ENCODE measurements around the gene DDX42. TPM values are rescaled to one million over a fixed set of nuclear protein-coding genes. Genes with fewer than 3 reads are reported as not detected.
A peak's percentile ranks its signal among the peaks of the same experiment; 100 is the strongest.

Gene DDX42
- total RNA-seq: 93.8 TPM
- long read RNA-seq, full-length matches to known transcripts: 73 of 86 reads
- long read RNA-seq, partial matches to known transcripts: 4 of 86 reads
- long read RNA-seq, other reads (novel, unspliced or antisense): 9 of 86 reads

GRCh38 chr17:63774141-63774968, at the start of gene DDX42:
Gene DDX42 (plus strand): TSS chr17:63774170. CDS start chr17:63787050, 12,880 bp downstream.
- peak within 1 kb of the TSS; percentile 87 for H3K4me3 ChIP-seq
- TF ChIP-seq, protein P1, sequence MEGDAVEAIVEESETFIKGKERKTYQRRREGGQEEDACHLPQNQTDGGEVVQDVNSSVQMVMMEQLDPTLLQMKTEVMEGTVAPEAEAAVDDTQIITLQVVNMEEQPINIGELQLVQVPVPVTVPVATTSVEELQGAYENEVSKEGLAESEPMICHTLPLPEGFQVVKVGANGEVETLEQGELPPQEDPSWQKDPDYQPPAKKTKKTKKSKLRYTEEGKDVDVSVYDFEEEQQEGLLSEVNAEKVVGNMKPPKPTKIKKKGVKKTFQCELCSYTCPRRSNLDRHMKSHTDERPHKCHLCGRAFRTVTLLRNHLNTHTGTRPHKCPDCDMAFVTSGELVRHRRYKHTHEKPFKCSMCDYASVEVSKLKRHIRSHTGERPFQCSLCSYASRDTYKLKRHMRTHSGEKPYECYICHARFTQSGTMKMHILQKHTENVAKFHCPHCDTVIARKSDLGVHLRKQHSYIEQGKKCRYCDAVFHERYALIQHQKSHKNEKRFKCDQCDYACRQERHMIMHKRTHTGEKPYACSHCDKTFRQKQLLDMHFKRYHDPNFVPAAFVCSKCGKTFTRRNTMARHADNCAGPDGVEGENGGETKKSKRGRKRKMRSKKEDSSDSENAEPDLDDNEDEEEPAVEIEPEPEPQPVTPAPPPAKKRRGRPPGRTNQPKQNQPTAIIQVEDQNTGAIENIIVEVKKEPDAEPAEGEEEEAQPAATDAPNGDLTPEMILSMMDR (IDR thresholded peaks at IDR 0.05): no peak
- peaks cover 35% of the 10 kb centered on the region for H3K4me1 ChIP-seq
- H3K9me3 ChIP-seq: no peaks in the 10 kb centered on the region
- H3K27me3 ChIP-seq: no peaks in the 10 kb centered on the region
- DNase-seq: peak; percentile 94
- H3K36me3 ChIP-seq: peaks cover 25% of the 10 kb centered on the region
- ATAC-seq: peak; percentile 22
- intact Hi-C loops (cut with DNase I): no loop called here
- peak within 1 kb of the TSS; percentile 98 for H3K27ac ChIP-seq

DNA sequence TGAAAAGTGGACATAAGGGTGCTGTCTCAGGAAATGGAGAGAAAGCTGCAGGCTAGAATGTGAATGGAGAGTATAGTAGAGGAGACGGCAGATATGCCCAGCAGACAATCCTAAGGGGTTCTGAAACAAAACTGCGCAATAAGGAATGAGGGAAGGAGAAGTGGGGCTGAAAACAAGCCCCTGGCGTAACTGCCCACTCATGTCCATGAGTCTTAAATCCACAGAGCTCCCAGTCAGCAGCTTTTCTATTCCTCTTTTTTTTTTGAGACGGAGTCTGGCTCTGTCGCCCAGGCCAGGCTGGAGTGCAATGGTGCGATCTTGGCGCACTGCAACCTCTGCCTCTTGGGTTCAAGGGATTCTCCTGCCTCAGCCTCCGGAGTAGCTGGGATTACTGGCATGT, 38.3 kb upstream of the DDX42 start:
- TF ChIP-seq, protein P1 (IDR thresholded peaks at IDR 0.05): no peak
- Histone ChIP-seq H3K4me3 (no peak overlapping the region), H3K36me3 (no peaks in the 10 kb centered on the region), H3K4me1 (peaks cover 9% of the 10 kb centered on the region), H3K9me3 (no peaks in the 10 kb centered on the region), H3K27ac (no peak overlapping the region), H3K27me3 (no peaks in the 10 kb centered on the region)
- intact Hi-C loops (cut with DNase I): no loop called here
- DNase-seq: no peak
- no peak for ATAC-seq

DNA sequence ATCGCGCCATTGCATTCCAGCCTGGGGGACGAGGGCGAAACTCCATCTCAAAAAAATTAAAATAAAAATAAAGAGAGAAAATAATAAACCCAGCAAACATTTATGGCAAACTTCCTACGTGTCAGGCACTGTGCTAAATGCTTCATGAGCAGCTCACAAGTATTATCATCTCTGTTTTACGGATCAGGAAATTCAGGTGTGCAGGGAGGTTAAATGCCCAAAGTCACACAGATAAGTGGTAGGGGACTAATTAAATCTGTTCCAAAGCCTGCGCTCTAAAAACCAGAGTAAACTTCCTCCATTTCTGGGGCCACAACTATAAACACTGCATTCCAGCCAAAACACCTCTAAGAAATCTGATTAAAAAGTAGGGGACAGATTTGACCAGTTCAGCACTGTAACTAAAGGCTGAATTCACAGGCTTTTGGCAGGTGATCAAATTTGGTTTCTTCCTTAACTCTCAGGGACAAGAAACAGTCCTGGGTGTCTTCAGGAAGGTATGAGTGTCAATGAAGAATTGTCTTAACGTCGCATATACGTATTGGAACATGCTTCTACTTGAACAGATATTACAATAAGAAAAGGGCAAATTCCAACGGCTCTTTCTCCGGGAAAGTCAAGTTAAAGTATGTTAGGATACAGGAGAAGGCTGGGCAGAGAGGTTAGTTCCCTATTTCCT, 33.4 kb upstream of the DDX42 start:
- TF ChIP-seq, protein P1 (IDR thresholded peaks at IDR 0.05): no peak
- peak overlapping the region; percentile 95 for H3K4me3 ChIP-seq
- ATAC-seq (no peak), DNase-seq (no peak)
- intact Hi-C loops (cut with DNase I): no loop called here
- peaks cover 12% of the 10 kb centered on the region for H3K4me1 ChIP-seq
- H3K36me3 ChIP-seq: peaks cover 10% of the 10 kb centered on the region
- H3K27ac ChIP-seq: peak overlapping the region; percentile 96
- no peaks in the 10 kb centered on the region for H3K9me3 ChIP-seq
- no peaks in the 10 kb centered on the region for H3K27me3 ChIP-seq

GRCh38 chr17:63741143-63741407, 32.9 kb upstream of the DDX42 start:
- DNase-seq: no peak
- peaks cover 15% of the 10 kb centered on the region for H3K36me3 ChIP-seq
- no peaks in the 10 kb centered on the region for H3K27me3 ChIP-seq
- peak; percentile 1 for ATAC-seq
- H3K27ac ChIP-seq: peak overlapping the region; percentile 96
- H3K4me1 ChIP-seq: peaks cover 12% of the 10 kb centered on the region
- peak overlapping the region; percentile 95 for H3K4me3 ChIP-seq
- TF ChIP-seq, protein P1 (IDR thresholded peaks at IDR 0.05): no peak
- no peaks in the 10 kb centered on the region for H3K9me3 ChIP-seq
- intact Hi-C loops (cut with DNase I): no loop called here

DNA sequence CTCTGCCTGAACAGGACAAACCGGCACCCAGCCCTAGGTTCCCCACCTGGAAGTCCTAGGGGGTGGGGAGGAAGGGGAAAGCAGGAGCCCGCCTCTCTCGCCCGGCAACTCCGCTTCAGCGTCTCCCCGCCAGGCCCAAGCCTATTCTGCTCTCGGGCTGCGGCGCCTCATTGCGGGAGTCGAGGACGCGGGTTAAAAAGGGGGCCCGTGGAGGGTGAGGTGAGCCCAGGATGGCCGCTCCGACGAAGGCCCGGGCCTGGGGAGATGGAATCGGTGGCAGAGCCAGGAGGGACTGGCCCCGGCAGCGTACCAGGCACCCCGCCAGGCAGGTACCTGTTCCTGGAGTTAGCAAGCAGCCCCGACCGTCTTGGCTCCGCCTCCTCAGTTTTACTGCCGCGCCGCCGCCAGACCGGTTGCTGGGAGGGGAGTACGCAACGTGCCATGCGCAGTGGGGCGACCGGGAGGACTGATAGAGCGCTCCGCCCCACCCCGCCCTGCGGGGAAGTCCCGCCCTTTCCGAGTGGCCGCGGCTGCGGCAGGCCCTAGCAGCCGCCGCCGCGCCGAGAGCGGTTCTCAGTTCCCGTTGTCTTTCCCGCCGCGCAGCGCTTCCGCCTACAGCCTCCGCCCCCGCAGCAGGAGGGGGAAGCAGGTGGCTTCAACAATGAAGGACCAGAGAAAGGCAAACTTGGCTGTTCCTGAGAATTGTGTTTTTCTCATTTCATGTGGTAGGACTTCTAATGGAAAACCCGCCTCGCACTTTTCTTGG, 32.4 kb upstream of the DDX42 start, which contains the start of gene STRADA:
Gene STRADA (minus strand): TSS at position 392 of the 766 bp plus-strand sequence. CDS start 13,430 bp downstream, outside the sequence.
- peaks cover 20% of the 10 kb centered on the region for H3K36me3 ChIP-seq
- peak; percentile 99 for ATAC-seq
- TF ChIP-seq, protein P1 (IDR thresholded peaks at IDR 0.05): no peak
- H3K4me3 ChIP-seq: peak within 1 kb of the TSS; percentile 95
- H3K4me1 ChIP-seq: peaks cover 12% of the 10 kb centered on the region
- peak within 1 kb of the TSS; percentile 96 for H3K27ac ChIP-seq
- no peaks in the 10 kb centered on the region for H3K9me3 ChIP-seq
- intact Hi-C loops (cut with DNase I): no loop called here
- peak; percentile 100 for DNase-seq
- no peaks in the 10 kb centered on the region for H3K27me3 ChIP-seq

Measured in upper lobe of right lung (tissue), 1 donor.